Right hindlimb (tissue), 1 donor: ENCODE data around the gene HCAR3.

Experiments
- DNase-seq: peaks from one replicate; pipeline ENCODE4 v3.0.0-alpha.2; 2018

The HCAR3 gene

GRCh38 chr12:122668268-122668667, 48.3 kb downstream of the HCAR3 start:
- no peak for DNase-seq

GRCh38 chr12:122665759-122666158, 50.9 kb downstream of the HCAR3 start:
- DNase-seq: no peak

GRCh38 chr12:122665349-122665748, 51.3 kb downstream of the HCAR3 start:
- DNase-seq: no peak
